ENCODE results near the gene NTNG1.

Gene NTNG1

DNA sequence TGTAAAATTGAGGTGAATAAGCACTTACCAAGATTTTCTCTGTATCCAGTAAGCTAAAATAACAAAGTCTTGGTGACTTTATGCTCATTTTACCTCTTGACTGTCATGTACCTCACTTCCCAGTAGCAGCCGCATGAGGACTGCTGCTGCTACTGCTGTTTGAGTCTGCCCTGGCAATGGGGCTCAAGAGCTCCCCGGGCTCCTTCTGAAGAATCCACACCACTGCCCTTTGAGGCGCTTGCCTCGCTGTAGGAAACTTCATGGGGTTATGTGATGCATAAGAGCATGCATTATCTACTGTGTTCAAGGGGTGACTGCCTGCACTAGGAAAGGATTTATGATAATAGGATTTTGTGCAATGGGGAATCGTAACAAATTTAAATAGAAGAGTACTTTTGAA is 113.5 kb downstream of the NTNG1 start:
- Histone ChIP-seq H3K18ac (ENCODE audit: low read depth in 1 of 2, low read length in 2 of 2) (no peak overlapping the region), H3K4me1 (ENCODE audit: control insufficient read depth, insufficient read depth, low read depth, low read length) (peaks cover 6% of the 10 kb centered on the region), H3K9ac (ENCODE audit: low read length) (no peak overlapping the region), H4K91ac (ENCODE audit: low read length) (no peak overlapping the region), H3K36me3 (ENCODE audit: control insufficient read depth in 1 of 2, insufficient read depth in 2 of 2, low read depth in 1 of 2, low read length in 2 of 2) (no peaks in the 10 kb centered on the region), H3K9me3 (ENCODE audit: control insufficient read depth, low read length) (no peaks in the 10 kb centered on the region), H3K27ac (ENCODE audit: low read length, poor library complexity, severe bottlenecking) (no peak overlapping the region), H3K23ac (ENCODE audit: low read length in 2 of 2) (no peak overlapping the region), H3K14ac (ENCODE audit: low read length in 2 of 2) (no peak overlapping the region), H2BK12ac (ENCODE audit: low read length in 2 of 2) (no peak overlapping the region), H3K4me2 (ENCODE audit: low read length, poor library complexity, severe bottlenecking) (no peak overlapping the region), H2AFZ (ENCODE audit: low read depth, low read length) (no peak overlapping the region), H3K79me1 (replicated peaks; ENCODE audit: low read length, poor library complexity, severe bottlenecking) (peaks cover 2% of the 10 kb centered on the region), H2BK120ac (ENCODE audit: low read depth, low read length) (no peak overlapping the region), H3K4ac (ENCODE audit: low read depth in 1 of 2, low read length in 2 of 2) (no peak overlapping the region), H2AK5ac (ENCODE audit: low read length, severe bottlenecking) (no peak overlapping the region), H3K4me3 (ENCODE audit: insufficient read depth in 1 of 2, low read depth in 1 of 2, low read length in 2 of 2) (no peak overlapping the region), H3K27me3 (ENCODE audit: control insufficient read depth in 1 of 2, insufficient read depth in 1 of 2, low read length in 2 of 2) (no peaks in the 10 kb centered on the region), H2BK5ac (ENCODE audit: low read depth, low read length, poor library complexity, severe bottlenecking) (no peak overlapping the region), H4K8ac (ENCODE audit: low read length) (no peak overlapping the region), H2BK15ac (ENCODE audit: low read depth, poor library complexity, severe bottlenecking) (no peak overlapping the region)
- DNase-seq = no peak
- WGBS = 59% methylated on average over 5 of the region's 5 CpGs

DNA sequence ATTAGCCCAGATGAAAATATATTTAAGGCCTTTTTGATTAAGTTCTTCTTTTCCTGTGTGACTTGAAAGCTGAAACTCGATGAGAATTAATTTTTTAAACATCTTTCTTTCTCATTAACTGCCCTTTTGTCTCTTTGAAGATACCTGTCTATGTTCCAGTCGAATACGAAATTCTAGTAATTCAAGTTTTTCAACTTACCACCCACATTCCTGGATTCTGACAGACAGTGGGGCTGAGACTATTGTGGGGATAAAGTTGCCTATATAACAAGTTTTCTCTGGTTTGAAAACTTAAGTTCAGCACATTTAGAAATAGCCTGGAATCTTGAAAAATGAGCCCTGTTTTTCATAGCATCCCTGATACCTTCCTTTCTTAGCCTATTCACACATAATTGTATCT is 114.6 kb downstream of the NTNG1 start:
- H3K23ac ChIP-seq (ENCODE audit: low read length in 2 of 2) = no peak overlapping the region
- H3K27me3 ChIP-seq (ENCODE audit: control insufficient read depth in 1 of 2, insufficient read depth in 1 of 2, low read length in 2 of 2) = no peaks in the 10 kb centered on the region
- no peak overlapping the region for H3K14ac ChIP-seq (ENCODE audit: low read length in 2 of 2)
- no peak for DNase-seq
- H3K9ac ChIP-seq (ENCODE audit: low read length) = no peak overlapping the region
- H3K4ac ChIP-seq (ENCODE audit: low read depth in 1 of 2, low read length in 2 of 2) = no peak overlapping the region
- no peak overlapping the region for H3K4me2 ChIP-seq (ENCODE audit: low read length, poor library complexity, severe bottlenecking)
- H4K8ac ChIP-seq (ENCODE audit: low read length) = no peak overlapping the region
- H3K79me1 ChIP-seq (replicated peaks; ENCODE audit: low read length, poor library complexity, severe bottlenecking) = peaks cover 4% of the 10 kb centered on the region
- no peaks in the 10 kb centered on the region for H3K36me3 ChIP-seq (ENCODE audit: control insufficient read depth in 1 of 2, insufficient read depth in 2 of 2, low read depth in 1 of 2, low read length in 2 of 2)
- no peak overlapping the region for H3K27ac ChIP-seq (ENCODE audit: low read length, poor library complexity, severe bottlenecking)
- no peaks in the 10 kb centered on the region for H3K9me3 ChIP-seq (ENCODE audit: control insufficient read depth, low read length)
- H2BK15ac ChIP-seq (ENCODE audit: low read depth, poor library complexity, severe bottlenecking) = no peak overlapping the region
- H2BK120ac ChIP-seq (ENCODE audit: low read depth, low read length) = no peak overlapping the region
- H2BK5ac ChIP-seq (ENCODE audit: low read depth, low read length, poor library complexity, severe bottlenecking) = no peak overlapping the region
- no peak overlapping the region for H3K18ac ChIP-seq (ENCODE audit: low read depth in 1 of 2, low read length in 2 of 2)
- H2AK5ac ChIP-seq (ENCODE audit: low read length, severe bottlenecking) = no peak overlapping the region
- H4K91ac ChIP-seq (ENCODE audit: low read length) = no peak overlapping the region
- H2AFZ ChIP-seq (ENCODE audit: low read depth, low read length) = no peak overlapping the region
- peaks cover 4% of the 10 kb centered on the region for H3K4me1 ChIP-seq (ENCODE audit: control insufficient read depth, insufficient read depth, low read depth, low read length)
- no peak overlapping the region for H3K4me3 ChIP-seq (ENCODE audit: insufficient read depth in 1 of 2, low read depth in 1 of 2, low read length in 2 of 2)
- no peak overlapping the region for H2BK12ac ChIP-seq (ENCODE audit: low read length in 2 of 2)
- 83% methylated on average over 3 of the region's 3 CpGs for WGBS

DNA sequence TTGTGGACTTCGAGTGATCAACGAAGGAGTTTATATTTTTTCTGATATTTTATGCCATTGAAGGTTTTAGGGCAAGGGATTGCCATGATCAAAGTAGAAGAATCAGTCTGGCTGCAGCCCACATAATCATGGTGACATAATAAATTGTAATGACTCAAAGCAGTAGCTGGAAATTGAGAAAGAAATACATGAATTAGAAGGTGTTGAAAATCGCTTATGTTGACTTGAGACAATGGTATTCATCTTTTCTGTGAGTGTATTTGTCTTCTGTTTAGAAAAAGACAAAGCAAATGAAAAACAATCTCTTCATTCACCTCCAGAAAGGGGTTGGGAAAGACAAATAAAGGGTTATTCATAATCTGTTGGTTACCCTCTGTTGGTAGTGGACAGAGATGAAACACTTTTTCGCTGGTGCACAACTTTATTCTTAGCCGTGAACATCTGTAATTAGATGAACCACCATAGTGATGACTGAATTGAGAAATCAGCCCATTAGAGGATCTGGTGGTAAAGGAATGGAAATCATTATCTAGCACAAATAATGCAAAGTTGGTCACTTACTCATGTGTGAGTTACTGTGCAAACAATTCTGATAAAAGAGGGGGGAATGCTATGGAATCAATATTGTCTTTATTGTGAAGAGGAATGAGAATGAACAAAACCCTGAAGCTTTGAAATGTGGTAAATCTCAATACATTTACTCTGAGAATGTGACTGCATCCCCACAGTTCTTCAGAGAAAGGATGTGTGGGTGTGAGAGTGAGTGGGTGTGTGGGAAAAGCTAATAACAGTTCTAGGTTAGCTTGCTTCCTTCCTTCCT is 121.8 kb downstream of the NTNG1 start:
- no peak overlapping the region for H3K14ac ChIP-seq (ENCODE audit: low read length in 2 of 2)
- WGBS = 87% methylated on average over 5 of the region's 5 CpGs
- peaks cover 6% of the 10 kb centered on the region for H3K79me1 ChIP-seq (replicated peaks; ENCODE audit: low read length, poor library complexity, severe bottlenecking)
- no peak overlapping the region for H3K4ac ChIP-seq (ENCODE audit: low read depth in 1 of 2, low read length in 2 of 2)
- H2BK5ac ChIP-seq (ENCODE audit: low read depth, low read length, poor library complexity, severe bottlenecking) = no peak overlapping the region
- H3K4me3 ChIP-seq (ENCODE audit: insufficient read depth in 1 of 2, low read depth in 1 of 2, low read length in 2 of 2) = no peak overlapping the region
- no peak overlapping the region for H2AFZ ChIP-seq (ENCODE audit: low read depth, low read length)
- H3K9me3 ChIP-seq (ENCODE audit: control insufficient read depth, low read length) = no peaks in the 10 kb centered on the region
- no peak overlapping the region for H3K4me2 ChIP-seq (ENCODE audit: low read length, poor library complexity, severe bottlenecking)
- no peaks in the 10 kb centered on the region for H3K27me3 ChIP-seq (ENCODE audit: control insufficient read depth in 1 of 2, insufficient read depth in 1 of 2, low read length in 2 of 2)
- H2BK15ac ChIP-seq (ENCODE audit: low read depth, poor library complexity, severe bottlenecking) = no peak overlapping the region
- DNase-seq = no peak
- peaks cover 2% of the 10 kb centered on the region for H3K4me1 ChIP-seq (ENCODE audit: control insufficient read depth, insufficient read depth, low read depth, low read length)
- H3K9ac ChIP-seq (ENCODE audit: low read length) = no peak overlapping the region
- no peak overlapping the region for H4K91ac ChIP-seq (ENCODE audit: low read length)
- H3K18ac ChIP-seq (ENCODE audit: low read depth in 1 of 2, low read length in 2 of 2) = no peak overlapping the region
- no peak overlapping the region for H2AK5ac ChIP-seq (ENCODE audit: low read length, severe bottlenecking)
- H3K27ac ChIP-seq (ENCODE audit: low read length, poor library complexity, severe bottlenecking) = no peak overlapping the region
- no peak overlapping the region for H3K23ac ChIP-seq (ENCODE audit: low read length in 2 of 2)
- H2BK120ac ChIP-seq (ENCODE audit: low read depth, low read length) = no peak overlapping the region
- H3K36me3 ChIP-seq (ENCODE audit: control insufficient read depth in 1 of 2, insufficient read depth in 2 of 2, low read depth in 1 of 2, low read length in 2 of 2) = no peaks in the 10 kb centered on the region
- H2BK12ac ChIP-seq (ENCODE audit: low read length in 2 of 2) = no peak overlapping the region
- H4K8ac ChIP-seq (ENCODE audit: low read length) = no peak overlapping the region

DNA sequence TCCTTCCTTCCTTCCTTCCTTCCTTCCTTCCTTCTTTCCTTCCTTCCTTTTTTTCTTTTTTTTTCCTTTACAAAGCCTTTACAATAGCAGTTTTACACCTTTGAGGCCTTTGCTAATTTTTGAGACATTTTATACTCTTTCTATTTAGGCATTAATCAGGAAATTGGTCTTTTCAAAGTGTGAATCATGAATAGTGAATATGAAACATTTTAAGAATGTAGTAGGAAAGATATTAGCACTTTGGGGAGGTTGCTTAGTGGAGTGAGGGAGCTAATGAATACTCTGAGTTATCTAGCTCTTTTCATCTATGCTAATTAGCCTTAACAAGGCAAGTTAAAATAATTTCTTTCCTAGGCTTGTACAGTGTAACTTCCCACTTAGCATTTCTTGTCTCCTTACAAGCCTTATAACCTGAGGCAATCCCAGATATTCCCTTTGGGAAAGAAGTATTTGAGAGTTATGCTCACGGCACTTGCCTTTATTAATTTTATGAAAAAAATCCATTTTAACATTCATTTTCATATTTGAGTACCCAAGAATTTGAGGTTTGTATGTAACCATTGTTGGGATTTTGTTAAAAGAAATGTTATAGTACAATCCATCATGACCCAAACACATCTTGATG is 122.6 kb downstream of the NTNG1 start:
- H2AFZ ChIP-seq (ENCODE audit: low read depth, low read length) = no peak overlapping the region
- WGBS = no CpG with 5 or more reads among the region's 1 CpG
- H2BK120ac ChIP-seq (ENCODE audit: low read depth, low read length) = no peak overlapping the region
- no peak overlapping the region for H3K4ac ChIP-seq (ENCODE audit: low read depth in 1 of 2, low read length in 2 of 2)
- H2BK12ac ChIP-seq (ENCODE audit: low read length in 2 of 2) = no peak overlapping the region
- no peak overlapping the region for H3K23ac ChIP-seq (ENCODE audit: low read length in 2 of 2)
- H3K9me3 ChIP-seq (ENCODE audit: control insufficient read depth, low read length) = no peaks in the 10 kb centered on the region
- peaks cover 2% of the 10 kb centered on the region for H3K4me1 ChIP-seq (ENCODE audit: control insufficient read depth, insufficient read depth, low read depth, low read length)
- no peaks in the 10 kb centered on the region for H3K36me3 ChIP-seq (ENCODE audit: control insufficient read depth in 1 of 2, insufficient read depth in 2 of 2, low read depth in 1 of 2, low read length in 2 of 2)
- no peak overlapping the region for H2BK15ac ChIP-seq (ENCODE audit: low read depth, poor library complexity, severe bottlenecking)
- H3K27ac ChIP-seq (ENCODE audit: low read length, poor library complexity, severe bottlenecking) = no peak overlapping the region
- no peak overlapping the region for H3K4me3 ChIP-seq (ENCODE audit: insufficient read depth in 1 of 2, low read depth in 1 of 2, low read length in 2 of 2)
- no peak overlapping the region for H4K8ac ChIP-seq (ENCODE audit: low read length)
- no peaks in the 10 kb centered on the region for H3K27me3 ChIP-seq (ENCODE audit: control insufficient read depth in 1 of 2, insufficient read depth in 1 of 2, low read length in 2 of 2)
- peaks cover 6% of the 10 kb centered on the region for H3K79me1 ChIP-seq (replicated peaks; ENCODE audit: low read length, poor library complexity, severe bottlenecking)
- H2BK5ac ChIP-seq (ENCODE audit: low read depth, low read length, poor library complexity, severe bottlenecking) = no peak overlapping the region
- H3K14ac ChIP-seq (ENCODE audit: low read length in 2 of 2) = no peak overlapping the region
- no peak overlapping the region for H2AK5ac ChIP-seq (ENCODE audit: low read length, severe bottlenecking)
- H3K9ac ChIP-seq (ENCODE audit: low read length) = no peak overlapping the region
- no peak for DNase-seq
- H3K18ac ChIP-seq (ENCODE audit: low read depth in 1 of 2, low read length in 2 of 2) = no peak overlapping the region
- H4K91ac ChIP-seq (ENCODE audit: low read length) = no peak overlapping the region
- no peak overlapping the region for H3K4me2 ChIP-seq (ENCODE audit: low read length, poor library complexity, severe bottlenecking)
